Right lobe of liver (tissue), 4 donors: ENCODE data around the gene CPXM2.

Experiments used
- CTCF ChIP-seq, 4 donors: fragments of 200-600 bp in 3 of 4; fragments of 450-650 bp in 1 of 4; IDR thresholded peaks; one replicate each; pipeline versions ENCODE4 v1.5.1 to v1.8.0; 2016 to 2022; ENCODE audit warnings: antibody characterized with exemption in 4 of 4, mild to moderate bottlenecking in 2 of 4
- POLR2A ChIP-seq: fragments of 450-650 bp; IDR thresholded peaks from one replicate; pipeline ENCODE4 v1.6.1; 2017; ENCODE audit warnings: antibody characterized with exemption, mild to moderate bottlenecking
- donor health status: DM: no; HTN: no; CAD: no.
- donor health status: DM: no; HTN: no; CAD: no.
- donor health status: DM: no; HTN: yes; CAD: no.

GRCh38 chr10:123912466-123912865 lies 20.9 kb upstream of the CPXM2 start:
- no peak for TF ChIP-seq CTCF (IDR thresholded peaks at IDR 0.05)
- TF ChIP-seq POLR2A, result no peak
